GM12873 (cell line): Measurements from ENCODE around the gene HS1BP3.
A peak's percentile ranks its signal among the peaks of the same experiment; 100 is the strongest.

ENCODE experiments used
- CTCF ChIP-seq: IDR thresholded peaks from 2 replicates; pipeline ENCODE4 v1.5.1; 2012; ENCODE audit warnings: low read depth, mild to moderate bottlenecking, moderate library complexity, low read length, control low read depth; ENCODE audit not compliant: insufficient read depth; ENCODE audit errors: missing control alignments

Gene HS1BP3

GRCh38 chr2:20650877-20651730 is at the start of gene HS1BP3:
Gene HS1BP3, minus strand, starts transcription at chr2:20651098. Its CDS starts 35 bp downstream, at chr2:20651063.
- peak; percentile 85 for TF ChIP-seq CTCF

GRCh38 chr2:20698916-20699613 is 48.2 kb upstream of the HS1BP3 start:
- no peak for TF ChIP-seq CTCF

GRCh38 chr2:20697322-20697934 is 46.5 kb upstream of the HS1BP3 start:
- TF ChIP-seq CTCF: no peak

- no peak for TF ChIP-seq CTCF
Measured at GRCh38 chr2:20696366-20696765, 45.5 kb upstream of the HS1BP3 start.

- no peak for TF ChIP-seq CTCF
Measured at GRCh38 chr2:20693317-20693716, 42.4 kb upstream of the HS1BP3 start.

- no peak for TF ChIP-seq CTCF
Measured at GRCh38 chr2:20692081-20692480, 41.2 kb upstream of the HS1BP3 start.
